ENCODE measurements around the gene MRPL4.
"Not testable (repeated sequence)": the region's sequence is repeated elsewhere in the genome, so short reads cannot be mapped to it uniquely, and the experiment has no call there.

The MRPL4 gene

GRCh38 chr19:10237702-10238101 lies 14.3 kb upstream of the MRPL4 start:
- Histone ChIP-seq H3K4me3 (no peak overlapping the region), H3K27ac (peak overlapping the region in 1 of 2 donors; percentile 67)
- no peak for TF ChIP-seq CTCF (IDR thresholded peaks at IDR 0.05)
- no peak for DNase-seq (ENCODE audit: low spot score)

DNA sequence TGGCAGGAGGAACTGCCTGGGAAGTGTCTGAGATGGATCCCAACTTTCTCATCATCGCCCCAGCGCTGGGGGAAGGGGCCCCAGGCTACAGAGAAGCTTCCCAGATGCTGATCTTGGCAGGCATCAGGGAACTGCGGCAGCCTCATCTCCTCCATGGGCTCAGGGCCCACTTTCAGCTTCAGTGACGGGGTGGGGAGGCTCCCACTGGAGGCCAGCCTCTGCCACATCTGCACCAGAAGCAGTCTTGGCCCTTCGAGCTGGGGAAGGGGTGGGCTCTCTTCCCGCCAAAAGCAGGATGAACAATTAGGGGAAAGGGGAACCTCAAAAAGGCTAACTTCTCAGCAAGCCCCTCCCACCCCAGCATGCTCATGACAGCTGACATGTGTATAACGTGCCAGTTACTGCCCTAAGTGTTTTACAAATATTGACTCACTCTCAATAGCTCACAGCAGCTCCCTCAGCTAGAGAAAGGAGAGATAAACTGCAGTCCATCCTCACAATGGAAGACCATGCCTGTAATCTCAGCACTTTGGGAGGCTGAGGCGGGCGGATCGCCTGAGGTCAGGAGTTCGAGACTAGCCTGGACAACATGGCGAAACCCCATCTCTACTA lies 13.7 kb upstream of the MRPL4 start:
- Histone ChIP-seq H3K27ac (peak overlapping the region in 1 of 2 donors; percentile 67), H3K4me3 (no peak overlapping the region)
- DNase-seq (ENCODE audit: low spot score) = no peak
- TF ChIP-seq CTCF (IDR thresholded peaks at IDR 0.05) = no peak

GRCh38 chr19:10241826-10242449 lies 10.1 kb upstream of the MRPL4 start:
- not testable (repeated sequence) for H3K4me3 ChIP-seq; DNase-seq (ENCODE audit: low spot score); H3K27ac ChIP-seq

- H3K4me3 ChIP-seq = no peak overlapping the region
- no peak for TF ChIP-seq CTCF (IDR thresholded peaks at IDR 0.05)
Measured at GRCh38 chr19:10243606-10244005, 8.4 kb upstream of the MRPL4 start.

GRCh38 chr19:10245189-10245939 lies 6.7 kb upstream of the MRPL4 start:
- no peak for DNase-seq (ENCODE audit: low spot score)
- no peak for TF ChIP-seq CTCF (IDR thresholded peaks at IDR 0.05)
- no peak overlapping the region for H3K4me3 ChIP-seq
- no peak overlapping the region for H3K27ac ChIP-seq

More at GRCh38 chr19:10243606-10244005, 8.4 kb upstream of the MRPL4 start:
- DNase-seq (ENCODE audit: low spot score) = no peak
- no peak overlapping the region for H3K27ac ChIP-seq

- Histone ChIP-seq H3K27ac (no peak overlapping the region), H3K4me3 (no peak overlapping the region)
- DNase-seq (ENCODE audit: low spot score) = no peak
- TF ChIP-seq CTCF (IDR thresholded peaks at IDR 0.05) = no peak
Measured at GRCh38 chr19:10246511-10246910, 5.5 kb upstream of the MRPL4 start.

DNA sequence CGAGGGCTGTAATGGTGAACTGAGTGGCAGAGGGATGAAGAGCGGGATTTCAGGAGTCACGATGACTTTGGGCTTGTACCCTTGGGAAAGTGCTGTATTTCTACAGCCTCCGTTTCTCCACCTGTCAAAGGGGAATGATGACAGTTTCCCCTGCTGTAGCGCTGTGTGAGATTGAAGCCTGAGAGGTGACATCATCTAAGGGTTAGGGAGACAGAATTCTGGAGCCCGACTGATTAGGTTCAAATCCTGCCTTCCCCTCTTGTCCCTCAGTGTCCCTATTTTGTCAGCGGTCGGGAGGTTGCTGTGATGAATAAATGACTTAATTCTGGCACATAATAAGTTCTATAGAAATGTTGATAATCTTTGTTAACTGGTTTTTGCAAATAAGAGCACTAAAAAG lies 693 bp downstream of the MRPL4 start:
- TF ChIP-seq CTCF (IDR thresholded peaks at IDR 0.05) = no peak
- no peak for DNase-seq (ENCODE audit: low spot score)
- H3K27ac ChIP-seq = peak overlapping the region in 1 of 2 donors; percentile 86
- H3K4me3 ChIP-seq = peak overlapping the region; percentile 89
